HepG2 (cell line): ENCODE results near the gene OPA3. TPM values are rescaled to one million over a fixed set of nuclear protein-coding genes. Genes with fewer than 3 reads are reported as not detected.

Source experiments
- ASH2L ChIP-seq: fragments of 300-600, 200-600 bp; sonication (generic); IDR thresholded peaks from 2 replicates; pipeline ENCODE4 v1.7.0; 2017; ENCODE audit warnings: low read depth, mild to moderate bottlenecking, moderate library complexity, mixed read lengths, low read length; ENCODE audit not compliant: insufficient read length
- CBFB ChIP-seq: sonication (generic); formaldehyde crosslinking; IDR thresholded peaks from 2 replicates; pipeline ENCODE4 v1.4.0; 2020; ENCODE audit warnings: missing genetic modification reagents
- CREB1 ChIP-seq, 2 experiments: fragments of 450-650 bp in 1 of 2; IDR thresholded peaks; 2 replicates each; pipeline ENCODE4 v1.6.1; 2016 to 2017; ENCODE audit warnings: control low read depth in 1 of 2, mild to moderate bottlenecking in 1 of 2, missing compliant biosample characterization in 1 of 2, missing genetic modification characterization in 1 of 2
- FIP1L1 ChIP-seq: fragments of 200-400 bp; formaldehyde crosslinking; IDR thresholded peaks from 2 replicates; pipeline ENCODE4 v1.6.1; 2018; ENCODE audit warnings: low read depth, mild to moderate bottlenecking, low read length, moderate library complexity, borderline replicate concordance; ENCODE audit not compliant: insufficient read depth
- GATA4 ChIP-seq: sonication (generic); IDR thresholded peaks from 2 replicates; pipeline ENCODE4 v1.6.1; 2016; ENCODE audit warnings: antibody characterized with exemption, low read depth, borderline replicate concordance
- PITX1 ChIP-seq: sonication (generic); formaldehyde crosslinking; IDR thresholded peaks from 2 replicates; pipeline ENCODE4 v1.5.1; 2020; ENCODE audit warnings: mild to moderate bottlenecking, missing genetic modification reagents
- SOX5 ChIP-seq: IDR thresholded peaks from 2 replicates; pipeline ENCODE4 v1.6.1; 2016; ENCODE audit warnings: borderline replicate concordance
- UBTF ChIP-seq: sonication (generic); formaldehyde crosslinking; IDR thresholded peaks from 2 replicates; pipeline ENCODE4 v1.4.0; 2020; ENCODE audit warnings: mild to moderate bottlenecking, missing genetic modification reagents
- ZBTB33 ChIP-seq: sonication (generic); formaldehyde crosslinking; IDR thresholded peaks from 2 replicates; pipeline ENCODE4 v1.4.0; 2020; ENCODE audit warnings: missing genetic modification reagents
- ZNF512 ChIP-seq: sonication (generic); formaldehyde crosslinking; IDR thresholded peaks from 2 replicates; pipeline ENCODE4 v1.4.0; 2020; ENCODE audit warnings: mild to moderate bottlenecking, missing genetic modification reagents
- ZNF574 ChIP-seq: sonication (generic); formaldehyde crosslinking; IDR thresholded peaks from 2 replicates; pipeline ENCODE4 v1.4.0; 2020; ENCODE audit warnings: missing genetic modification reagents
- ZSCAN22 ChIP-seq: sonication (generic); formaldehyde crosslinking; IDR thresholded peaks from 2 replicates; pipeline ENCODE4 v1.4.0; 2020; ENCODE audit warnings: mild to moderate bottlenecking, missing genetic modification reagents
- polyA plus RNA-seq, 8 experiments: library from polyadenylated mRNA; depleted of rRNA in 3 of 8; stranded (reverse) in 7 of 8; unstranded in 1 of 8; fragments of >200 nt; fragmentation: Illumina TruSeq in 4 of 8; extraction: Trizol in 4 of 8; gene quantifications; 2 replicates each; pipeline versions ENCODE4 v1.2.1 to v1.2.3, GENCODE V29; 2011 to 2016; ENCODE audit warnings: low read depth in 4 of 8, missing spikeins in 1 of 8, mixed read lengths in 1 of 8; ENCODE audit not compliant: insufficient read depth in 1 of 8
- total RNA-seq, 5 experiments: library from RNA; depleted of rRNA; stranded (reverse); fragments of >200 nt; fragmentation: Illumina TruSeq; extraction: Trizol; gene quantifications; 2 replicates each; pipeline ENCODE4 v1.2.3, GENCODE V29; 2016; ENCODE audit warnings: low read depth in 1 of 5

The OPA3 gene
- total and polyA plus RNA-seq, 2 of the 13 experiments (the other 11 are each of a cell fraction or from before 2014, with no cell fraction given): 8.3 to 17.7 TPM

- TF ChIP-seq ZBTB33 (CRISPR knock-in tag) (peak; percentile 40; the same call in 1 of the 2 replicates), UBTF (CRISPR knock-in tag) (peak; percentile 63), ZNF574 (CRISPR knock-in tag) (peak; percentile 88), SOX5 (CRISPR knock-in tag) (no peak), CREB1 (IDR thresholded peaks at IDR 0.05) (no peak), CREB1 (CRISPR knock-in tag; IDR thresholded peaks at IDR 0.05) (peak; percentile 59; the same call in 1 of the 2 replicates), FIP1L1 (no peak), ASH2L (peak; percentile 25), GATA4 (0 out of 2 replicates have a peak, but pooled peaks have one; percentile 23), ZSCAN22 (no peak), ZNF512 (CRISPR knock-in tag) (no peak), CBFB (CRISPR knock-in tag) (0 out of 2 replicates have a peak, but pooled peaks have one; percentile 12), PITX1 (CRISPR knock-in tag) (0 out of 2 replicates have a peak, but pooled peaks have one; percentile 4)
Measured at GRCh38 chr19:45485305-45486077, 99.1 kb downstream of the OPA3 start (continued).
